ENCODE data around the gene TXNDC15.

Gene TXNDC15

GRCh38 chr5:134889335-134889734 lies 15.2 kb downstream of the TXNDC15 start:
- Histone ChIP-seq H3K79me2 (ENCODE audit: low read length) (peaks cover 19% of the 10 kb centered on the region), H3K4me3 (ENCODE audit: low read length) (no peak overlapping the region), H3K9ac (ENCODE audit: low read length) (no peak overlapping the region), H3K4me2 (ENCODE audit: low read length) (no peak overlapping the region), H4K20me1 (ENCODE audit: insufficient read depth, low read length) (peaks cover 7% of the 10 kb centered on the region; the same call in 1 of the 2 replicates), H3K27me3 (ENCODE audit: low read depth, low read length) (no peaks in the 10 kb centered on the region), H3K27ac (ENCODE audit: low read length) (no peak overlapping the region), H3K4me1 (ENCODE audit: low read length) (no peaks in the 10 kb centered on the region), H2AFZ (ENCODE audit: low read depth, low read length) (no peak overlapping the region), H3K9me3 (ENCODE audit: insufficient read depth, low read length) (no peaks in the 10 kb centered on the region), H3K36me3 (replicated peaks; ENCODE audit: low read depth, low read length) (peaks cover 3% of the 10 kb centered on the region)
- TF ChIP-seq CTCF (IDR thresholded peaks at IDR 0.05; ENCODE audit: low read depth, low read length): no peak
- no peak for TF ChIP-seq EZH2phosphoT487 (IDR thresholded peaks at IDR 0.05; ENCODE audit: low read depth)

- no peaks in the 10 kb centered on the region for H3K9me3 ChIP-seq (ENCODE audit: insufficient read depth, low read length)
- no peak overlapping the region for H2AFZ ChIP-seq (ENCODE audit: low read depth, low read length)
- H3K4me3 ChIP-seq (ENCODE audit: low read length): no peak overlapping the region
- H4K20me1 ChIP-seq (ENCODE audit: insufficient read depth, low read length): peaks cover 2% of the 10 kb centered on the region; the same call in 1 of the 2 replicates
- H3K27me3 ChIP-seq (ENCODE audit: low read depth, low read length): no peaks in the 10 kb centered on the region
- H3K27ac ChIP-seq (ENCODE audit: low read length): no peak overlapping the region
- peaks cover 4% of the 10 kb centered on the region; the same call in 1 of the 2 replicates for H3K79me2 ChIP-seq (ENCODE audit: low read length)
- peaks cover 9% of the 10 kb centered on the region for H3K4me1 ChIP-seq (ENCODE audit: low read length)
- H3K36me3 ChIP-seq (replicated peaks; ENCODE audit: low read depth, low read length): peaks cover 3% of the 10 kb centered on the region
- no peak overlapping the region for H3K4me2 ChIP-seq (ENCODE audit: low read length)
- H3K9ac ChIP-seq (ENCODE audit: low read length): no peak overlapping the region
- TF ChIP-seq CTCF (IDR thresholded peaks at IDR 0.05; ENCODE audit: low read depth, low read length) (no peak), EZH2phosphoT487 (IDR thresholded peaks at IDR 0.05; ENCODE audit: low read depth) (no peak)
Observed at GRCh38 chr5:134891473-134891872, 17.3 kb downstream of the TXNDC15 start.

- H3K4me2 ChIP-seq (ENCODE audit: low read length): no peak overlapping the region
- peaks cover 9% of the 10 kb centered on the region for H3K4me1 ChIP-seq (ENCODE audit: low read length)
- H3K27me3 ChIP-seq (ENCODE audit: low read depth, low read length): no peaks in the 10 kb centered on the region
- no peaks in the 10 kb centered on the region for H3K9me3 ChIP-seq (ENCODE audit: insufficient read depth, low read length)
- H3K27ac ChIP-seq (ENCODE audit: low read length): no peak overlapping the region
- H3K4me3 ChIP-seq (ENCODE audit: low read length): no peak overlapping the region
- no peak overlapping the region for H3K9ac ChIP-seq (ENCODE audit: low read length)
- H3K36me3 ChIP-seq (replicated peaks; ENCODE audit: low read depth, low read length): peaks cover 3% of the 10 kb centered on the region
- no peaks in the 10 kb centered on the region; the same call in 1 of the 2 replicates for H4K20me1 ChIP-seq (ENCODE audit: insufficient read depth, low read length)
- TF ChIP-seq CTCF (IDR thresholded peaks at IDR 0.05; ENCODE audit: low read depth, low read length) (no peak), EZH2phosphoT487 (IDR thresholded peaks at IDR 0.05; ENCODE audit: low read depth) (no peak)
- H3K79me2 ChIP-seq (ENCODE audit: low read length): no peaks in the 10 kb centered on the region
- no peak overlapping the region for H2AFZ ChIP-seq (ENCODE audit: low read depth, low read length)
Observed at GRCh38 chr5:134892282-134892681, 18.1 kb downstream of the TXNDC15 start.

- H3K27me3 ChIP-seq (ENCODE audit: low read depth, low read length): no peaks in the 10 kb centered on the region
- H2AFZ ChIP-seq (ENCODE audit: low read depth, low read length): no peak overlapping the region
- H3K27ac ChIP-seq (ENCODE audit: low read length): no peak overlapping the region
- no peaks in the 10 kb centered on the region for H3K79me2 ChIP-seq (ENCODE audit: low read length)
- no peaks in the 10 kb centered on the region; the same call in 1 of the 2 replicates for H4K20me1 ChIP-seq (ENCODE audit: insufficient read depth, low read length)
- no peaks in the 10 kb centered on the region for H3K9me3 ChIP-seq (ENCODE audit: insufficient read depth, low read length)
- H3K9ac ChIP-seq (ENCODE audit: low read length): no peak overlapping the region
- H3K4me3 ChIP-seq (ENCODE audit: low read length): no peak overlapping the region
- no peak overlapping the region for H3K4me2 ChIP-seq (ENCODE audit: low read length)
- H3K36me3 ChIP-seq (replicated peaks; ENCODE audit: low read depth, low read length): peaks cover 1% of the 10 kb centered on the region
- TF ChIP-seq EZH2phosphoT487 (IDR thresholded peaks at IDR 0.05; ENCODE audit: low read depth): no peak
- no peak for TF ChIP-seq CTCF (IDR thresholded peaks at IDR 0.05; ENCODE audit: low read depth, low read length)
- peaks cover 9% of the 10 kb centered on the region for H3K4me1 ChIP-seq (ENCODE audit: low read length)
Observed at GRCh38 chr5:134892926-134893325, 18.8 kb downstream of the TXNDC15 start.
